LoVo (cell line): ENCODE measurements around the gene NOM1.

Experiments used
- DNase-seq: peaks from one replicate; pipeline ENCODE4 v3.0.0-alpha.2; 2016; ENCODE audit warnings: low spot score

The NOM1 gene

DNA sequence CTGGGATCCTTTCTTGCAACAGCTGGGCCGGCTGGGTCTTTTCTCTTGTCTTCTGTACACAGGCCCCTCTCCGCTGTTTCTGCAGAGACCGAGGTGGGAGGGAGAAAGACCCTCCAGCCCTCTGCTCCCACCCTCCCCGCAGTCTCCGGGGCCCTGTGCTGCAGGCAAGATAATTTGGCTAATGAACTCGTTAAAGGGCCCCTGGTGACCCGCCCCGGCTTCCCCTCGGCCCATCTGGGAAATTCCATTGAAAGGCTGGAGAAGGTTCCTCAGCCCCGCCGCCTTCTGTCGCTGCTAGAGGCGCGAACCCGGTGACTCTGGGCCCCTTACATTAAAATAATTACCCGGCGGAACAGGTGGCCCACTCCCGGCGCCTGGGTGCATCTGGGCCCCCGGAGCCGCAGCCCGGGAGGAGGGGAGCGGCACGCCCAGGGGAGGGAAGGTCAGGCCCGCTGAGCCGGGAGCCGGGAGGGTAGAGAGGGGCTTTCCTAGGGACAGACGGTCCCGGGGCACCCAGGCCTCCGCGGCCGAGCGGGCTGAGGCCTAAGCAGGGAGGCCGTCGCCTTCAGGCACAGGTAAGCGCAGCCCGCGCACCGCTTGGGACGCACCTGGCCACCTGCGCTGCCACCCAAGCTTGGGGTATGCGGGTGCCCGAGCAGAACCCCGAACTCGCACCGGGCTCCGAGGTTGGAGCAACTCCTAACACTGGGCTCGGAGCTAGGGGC, 68.3 kb downstream of the NOM1 start:
- DNase-seq, result no peak

DNA sequence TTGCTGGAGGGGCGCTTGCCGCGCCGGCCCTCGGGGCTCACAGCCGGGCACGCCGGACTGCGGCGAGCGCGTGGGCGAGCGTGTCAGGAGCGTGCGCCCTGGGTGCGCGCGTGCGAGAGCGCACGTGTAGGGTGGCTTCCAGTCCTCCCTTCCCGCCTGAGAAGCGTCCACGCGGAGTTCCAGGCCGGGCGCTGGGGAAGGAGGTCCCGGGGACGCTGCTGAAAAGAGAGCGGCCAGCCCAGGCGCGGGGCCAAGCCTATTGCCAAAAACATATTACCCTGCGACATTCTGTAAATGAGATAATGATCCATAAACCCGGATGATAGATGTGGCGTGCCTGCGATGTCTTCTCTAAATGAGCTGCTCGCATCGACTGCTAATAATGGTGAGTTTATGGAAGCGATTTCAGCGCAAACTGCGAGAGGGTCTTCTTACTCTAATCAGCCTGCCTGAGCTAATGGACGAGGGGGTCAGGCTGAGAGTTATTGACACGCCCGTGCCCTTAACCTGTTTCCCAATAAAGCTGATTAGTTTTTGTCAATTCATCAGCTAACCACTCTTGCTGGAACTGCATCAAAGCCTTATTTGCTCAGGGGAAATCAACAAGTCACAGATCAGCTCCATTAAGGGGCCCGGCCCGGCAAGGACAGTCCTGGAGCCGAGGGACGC, 69.0 kb downstream of the NOM1 start:
- DNase-seq, result no peak

DNA sequence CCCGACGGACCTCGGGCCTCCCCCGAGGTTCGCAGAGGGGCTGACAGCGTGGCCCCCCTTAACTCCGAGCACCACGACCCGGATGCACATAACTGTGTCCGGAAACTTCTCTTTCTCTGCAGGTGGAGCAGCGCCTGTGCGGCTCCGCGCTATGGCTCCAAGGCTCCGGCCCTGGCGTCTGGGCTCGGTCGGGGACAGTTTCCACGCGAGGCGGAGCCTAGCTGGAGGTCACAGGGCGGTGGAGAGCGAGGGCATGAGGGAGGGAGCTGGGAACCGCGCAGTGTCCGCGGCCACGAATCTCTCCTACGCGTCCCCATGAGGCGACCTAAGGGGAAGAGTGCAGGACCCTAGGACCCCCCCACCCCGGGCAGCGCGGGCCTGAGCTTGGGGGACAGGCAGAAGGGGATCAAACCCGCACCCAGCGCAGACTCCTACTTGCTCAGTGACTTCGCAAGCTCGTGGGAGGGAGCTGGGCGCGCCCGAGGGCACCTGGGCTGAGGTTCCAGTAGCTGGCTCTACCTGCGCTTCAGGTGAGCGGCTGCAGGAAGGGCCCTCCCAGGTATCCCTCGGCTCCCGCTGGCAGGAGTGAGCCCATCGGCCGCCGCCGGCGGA, 69.6 kb downstream of the NOM1 start:
- no peak for DNase-seq

DNA sequence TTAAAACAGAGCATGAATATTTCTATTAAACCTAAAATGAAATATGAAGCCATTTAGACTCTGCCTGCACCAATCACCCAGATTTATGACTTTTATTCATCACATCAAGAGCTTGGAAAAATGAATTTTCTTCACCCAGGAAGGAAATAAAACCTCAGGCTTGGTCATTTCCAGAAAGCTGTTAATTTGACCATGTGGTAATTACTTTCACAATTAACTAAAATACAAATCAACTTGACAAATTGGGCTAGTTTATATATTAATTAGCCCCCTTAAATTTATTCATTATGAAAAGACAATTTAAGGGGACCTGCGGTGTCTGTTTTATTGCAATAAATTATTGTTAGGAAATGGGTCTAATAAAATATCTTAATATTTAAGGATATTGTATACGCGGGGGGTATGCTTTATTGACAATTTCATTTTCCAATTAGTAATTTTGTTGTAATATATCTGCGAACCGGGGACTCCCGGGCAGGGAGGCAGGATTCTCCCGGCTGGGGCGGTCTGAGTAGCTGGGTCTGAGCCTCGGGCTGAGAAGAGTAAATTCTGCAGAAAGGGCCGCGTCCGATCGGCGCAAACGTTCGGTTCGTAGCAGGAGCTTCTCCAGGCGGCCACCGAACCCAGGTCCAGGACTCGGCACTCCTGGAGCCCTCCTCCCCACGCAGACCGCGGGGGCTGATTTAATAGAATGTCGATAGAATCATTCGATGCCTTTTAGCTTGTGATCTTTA, 70.4 kb downstream of the NOM1 start:
- no peak for DNase-seq

DNA sequence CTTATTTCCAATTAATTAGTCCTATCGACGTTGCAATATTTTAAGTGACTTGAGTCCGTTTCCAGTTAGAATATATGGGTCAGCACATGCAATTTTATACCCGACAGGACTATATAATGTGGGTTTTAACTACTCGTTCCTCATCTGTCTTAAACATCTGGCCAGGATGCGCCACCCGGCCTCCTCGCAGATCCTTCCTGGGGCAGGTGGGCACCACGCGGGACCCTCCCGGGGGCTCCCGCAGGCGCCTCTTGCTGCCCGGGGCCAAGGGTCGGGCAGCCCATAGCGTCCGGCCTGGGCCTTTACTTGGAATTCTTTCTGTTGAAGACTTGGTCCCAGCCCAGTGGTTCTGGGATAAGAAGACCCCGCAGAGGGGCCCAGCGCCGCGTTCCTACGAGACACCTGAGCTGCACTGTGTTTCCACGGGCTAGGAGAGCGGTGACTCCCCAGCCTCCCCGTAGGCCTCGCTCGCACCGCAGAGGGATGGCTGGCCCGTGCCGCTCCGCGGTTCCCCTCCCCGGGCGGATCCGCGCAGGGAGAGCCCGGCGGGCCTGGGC, 71.1 kb downstream of the NOM1 start:
- DNase-seq, result no peak

DNA sequence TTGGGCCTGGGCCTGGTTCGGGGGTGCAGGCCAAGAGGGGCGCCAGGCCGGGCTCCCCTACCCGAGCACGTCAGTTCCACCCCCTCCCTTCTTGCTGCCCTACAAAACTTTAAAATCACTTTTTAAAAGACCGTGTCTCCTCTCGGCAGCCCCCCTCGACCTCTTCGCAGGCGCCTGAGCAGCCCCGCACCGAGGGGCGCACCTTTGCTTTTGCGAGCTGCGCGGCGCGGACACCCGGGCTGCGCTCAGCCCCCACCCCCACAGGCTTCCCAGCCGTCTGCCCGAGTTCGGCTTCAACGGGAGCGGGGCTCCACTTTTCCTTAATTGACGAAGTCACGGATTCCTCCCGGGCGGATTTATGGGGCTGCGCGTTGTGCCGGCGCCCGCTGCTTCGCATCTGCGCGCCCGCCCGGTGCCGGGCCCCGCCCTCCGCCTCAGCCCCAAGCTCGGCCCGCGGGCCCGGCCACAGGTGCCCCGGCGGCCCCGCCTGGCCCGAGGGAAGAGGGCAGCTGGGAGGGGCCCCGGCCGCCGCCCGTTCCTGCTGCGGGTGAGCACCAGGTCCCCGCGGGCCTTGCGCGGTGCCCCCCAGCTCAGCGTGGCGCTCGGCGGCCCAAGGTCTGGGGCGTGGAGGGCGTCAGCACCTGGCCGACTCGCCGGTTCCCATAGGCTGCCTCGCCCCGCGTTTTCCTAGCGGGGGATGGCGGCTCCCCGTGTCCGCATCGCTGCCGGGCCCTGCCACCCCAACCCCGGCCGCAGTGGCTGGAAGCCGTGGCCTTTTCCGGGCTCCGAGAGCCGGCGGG, 71.8 kb downstream of the NOM1 start:
- no peak for DNase-seq

DNA sequence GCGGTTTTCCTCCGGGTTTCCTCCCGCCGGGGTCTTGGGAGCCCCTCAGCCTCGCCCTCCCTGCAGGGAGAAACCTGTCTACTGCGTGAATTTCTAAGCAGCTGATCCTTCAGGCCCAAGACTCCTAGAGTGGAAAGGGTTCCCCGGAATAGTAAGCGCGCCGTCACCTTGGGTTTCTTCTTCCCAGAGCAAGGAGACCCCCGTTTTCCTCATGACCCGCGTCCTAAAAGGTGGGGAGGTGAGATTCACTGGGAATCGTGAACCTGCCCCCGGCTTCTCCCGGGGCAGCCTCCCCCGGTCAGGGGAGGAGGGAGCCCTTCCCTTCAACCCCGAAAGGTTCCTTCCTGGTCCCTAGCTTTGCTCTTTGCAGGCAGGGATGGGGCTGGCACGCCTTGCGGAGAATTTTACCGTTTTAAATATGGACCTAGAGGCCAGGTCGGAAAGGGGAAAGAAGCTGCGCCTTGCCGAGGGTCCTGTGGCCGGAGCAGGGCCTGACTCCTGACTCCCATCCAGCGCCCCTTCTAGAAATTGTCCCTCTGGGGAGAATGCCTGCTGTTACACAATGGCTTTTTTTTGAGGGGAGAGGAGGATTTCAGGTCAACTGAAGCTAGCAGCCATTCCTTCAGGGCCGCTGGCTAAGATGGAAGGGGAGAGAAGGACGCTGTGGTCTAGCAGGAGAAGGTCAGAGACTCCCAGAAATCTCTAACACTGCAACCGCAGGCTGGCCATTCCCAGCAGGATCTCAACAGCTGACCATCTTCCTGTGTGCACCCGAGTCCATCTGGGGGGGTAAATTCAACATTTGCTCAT, 72.6 kb downstream of the NOM1 start:
- DNase-seq, result no peak
